ENCODE results near the gene SRRD.

The SRRD gene

GRCh38 chr22:26484360-26484706 lies 656 bp downstream of the SRRD start:
- DNase-seq, result no peak

- no peak for DNase-seq
Observed at GRCh38 chr22:26485013-26485412, 1.3 kb downstream of the SRRD start.

GRCh38 chr22:26485806-26486390 lies 2.2 kb downstream of the SRRD start:
- no peak for DNase-seq

GRCh38 chr22:26486394-26486793 lies 2.7 kb downstream of the SRRD start:
- no peak for DNase-seq

GRCh38 chr22:26487996-26488395 lies 4.3 kb downstream of the SRRD start:
- DNase-seq, result no peak

GRCh38 chr22:26489447-26490036 lies 5.9 kb downstream of the SRRD start:
- no peak for DNase-seq

- DNase-seq, result no peak
Observed at GRCh38 chr22:26492220-26492619, 8.5 kb downstream of the SRRD start.

GRCh38 chr22:26494506-26494905 lies 10.8 kb downstream of the SRRD start:
- no peak for DNase-seq

- no peak for DNase-seq
Observed at GRCh38 chr22:26496456-26496855, 12.8 kb downstream of the SRRD start.

GRCh38 chr22:26499188-26499703 lies 15.6 kb downstream of the SRRD start:
- DNase-seq, result no peak

- DNase-seq, result no peak
Observed at GRCh38 chr22:26501996-26502395, 18.3 kb downstream of the SRRD start.

GRCh38 chr22:26502688-26503561 lies 19.2 kb downstream of the SRRD start:
- DNase-seq, result no peak

- no peak for DNase-seq
Observed at GRCh38 chr22:26503758-26504157, 20.1 kb downstream of the SRRD start.

- DNase-seq, result no peak
Observed at GRCh38 chr22:26508148-26508547, 24.5 kb downstream of the SRRD start.

- DNase-seq, result no peak
Observed at GRCh38 chr22:26512149-26512793, 28.6 kb downstream of the SRRD start, which contains the start of gene TFIP11. TFIP11 (minus strand) TSS chr22:26512473; CDS start chr22:26510272, 2,201 bp downstream.

- DNase-seq, result no peak
Observed at GRCh38 chr22:26513838-26514237, 30.2 kb downstream of the SRRD start.

- no peak for DNase-seq
Observed at GRCh38 chr22:26514419-26515161, 30.9 kb downstream of the SRRD start.

GRCh38 chr22:26515931-26516330 lies 32.3 kb downstream of the SRRD start:
- no peak for DNase-seq

- DNase-seq, result no peak
Observed at GRCh38 chr22:26516503-26516902, 32.8 kb downstream of the SRRD start.

GRCh38 chr22:26517429-26517828 lies 33.8 kb downstream of the SRRD start:
- no peak for DNase-seq

GRCh38 chr22:26522012-26522411 lies 38.3 kb downstream of the SRRD start:
- no peak for DNase-seq

- DNase-seq, result no peak
Observed at GRCh38 chr22:26522592-26522991, 38.9 kb downstream of the SRRD start.

- no peak for DNase-seq
Observed at GRCh38 chr22:26524870-26525269, 41.2 kb downstream of the SRRD start.
